ENCODE measurements around the gene COQ10B.
"Not testable (repeated sequence)": the region's sequence is repeated elsewhere in the genome, so short reads cannot be mapped to it uniquely, and the experiment has no call there.

Gene COQ10B

DNA sequence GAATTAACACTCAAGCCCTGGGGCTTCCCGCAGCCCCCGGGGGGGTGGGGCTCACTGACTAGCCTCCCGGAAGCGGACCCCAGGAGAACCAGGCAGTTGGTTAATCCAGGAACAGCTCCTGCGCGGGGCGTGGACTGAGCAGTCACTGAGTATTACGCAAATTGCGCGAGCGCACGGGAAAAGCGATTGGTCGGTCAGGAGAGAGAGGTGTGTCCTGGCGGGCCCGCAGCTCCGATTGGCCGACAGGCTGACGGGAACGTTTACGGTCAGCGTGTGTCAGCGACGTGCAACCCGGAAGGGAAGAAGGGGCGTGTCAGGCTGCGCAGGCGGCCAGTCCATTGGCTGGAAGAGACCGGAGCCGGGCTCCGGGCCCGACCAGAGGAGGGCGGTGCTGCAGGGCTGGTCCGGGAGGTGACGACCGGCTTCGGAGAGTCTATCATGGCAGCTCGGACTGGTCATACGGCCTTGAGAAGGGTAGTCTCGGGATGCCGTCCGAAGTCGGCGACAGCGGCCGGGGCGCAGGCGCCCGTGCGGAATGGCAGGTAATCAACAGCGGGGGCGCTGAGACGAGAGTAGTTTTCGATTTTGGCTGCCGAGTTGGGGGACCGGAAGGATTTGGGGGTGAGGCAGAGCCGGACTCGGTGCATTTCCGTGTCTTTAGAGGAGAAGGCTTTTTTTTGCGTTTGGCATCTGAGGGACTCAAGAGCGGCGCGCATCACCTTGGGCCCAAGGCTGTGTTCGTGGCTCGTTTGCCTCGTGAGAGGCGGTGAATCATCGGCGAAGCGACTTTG, at the start of gene COQ10B:
Gene COQ10B, plus strand, starts transcription at position 430 of the 791 bp plus-strand sequence. Its CDS starts 9 bp downstream, at position 439.
- peaks cover 46% of the 10 kb centered on the region for H3K4me1 Mint-ChIP-seq
- H3K36me3 Mint-ChIP-seq, result peaks cover 5% of the 10 kb centered on the region
- no peaks in the 10 kb centered on the region for H3K27me3 Mint-ChIP-seq
- H3K9me3 Mint-ChIP-seq, result no peaks in the 10 kb centered on the region
- peak within 1 kb of the TSS; percentile 100 for H3K4me3 Mint-ChIP-seq
- H3K27ac Mint-ChIP-seq, result peak within 1 kb of the TSS; percentile 100

- Mint-ChIP-seq H3K4me3 (no peak overlapping the region), H3K27me3 (no peaks in the 10 kb centered on the region), H3K4me1 (no peaks in the 10 kb centered on the region), H3K27ac (no peak overlapping the region), H3K36me3 (peaks cover 21% of the 10 kb centered on the region), H3K9me3 (no peaks in the 10 kb centered on the region)
Measured at GRCh38 chr2:197405582-197405981, 47.8 kb upstream of the COQ10B start.

- no peaks in the 10 kb centered on the region for H3K9me3 Mint-ChIP-seq
- peak overlapping the region; percentile 66 for H3K27ac Mint-ChIP-seq
- H3K27me3 Mint-ChIP-seq, result no peaks in the 10 kb centered on the region
- peaks cover 14% of the 10 kb centered on the region for H3K4me1 Mint-ChIP-seq
- H3K4me3 Mint-ChIP-seq, result no peak overlapping the region
- peaks cover 11% of the 10 kb centered on the region for H3K36me3 Mint-ChIP-seq
Measured at GRCh38 chr2:197414039-197414438, 39.3 kb upstream of the COQ10B start.

DNA sequence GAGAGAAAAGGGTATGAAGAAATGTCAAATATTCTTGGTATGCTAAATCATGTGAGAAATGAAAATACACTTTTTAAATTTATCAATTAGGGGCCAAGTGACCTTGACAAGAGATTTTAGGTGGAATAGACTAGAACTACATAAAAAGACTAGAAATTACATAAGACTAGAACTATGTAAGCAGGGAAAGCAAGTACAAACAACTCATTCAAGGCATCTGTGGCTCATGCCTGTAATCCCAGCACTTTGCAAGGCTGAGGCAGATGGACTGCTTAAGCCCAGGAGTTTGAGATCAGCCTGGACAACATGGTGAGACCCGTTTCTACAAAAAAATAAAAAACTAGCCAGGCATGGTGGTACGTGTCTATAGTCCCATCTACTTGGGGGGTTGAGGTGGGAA, 38.8 kb upstream of the COQ10B start:
- Mint-ChIP-seq H3K27ac (peak overlapping the region; percentile 66), H3K27me3 (no peaks in the 10 kb centered on the region), H3K4me3 (no peak overlapping the region), H3K9me3 (no peaks in the 10 kb centered on the region), H3K4me1 (peaks cover 14% of the 10 kb centered on the region), H3K36me3 (peaks cover 11% of the 10 kb centered on the region)

GRCh38 chr2:197416268-197416667, 37.1 kb upstream of the COQ10B start:
- peaks cover 10% of the 10 kb centered on the region for H3K36me3 Mint-ChIP-seq
- H3K9me3 Mint-ChIP-seq, result no peaks in the 10 kb centered on the region
- no peak overlapping the region for H3K4me3 Mint-ChIP-seq
- H3K27ac Mint-ChIP-seq, result no peak overlapping the region
- peaks cover 25% of the 10 kb centered on the region for H3K4me1 Mint-ChIP-seq
- no peaks in the 10 kb centered on the region for H3K27me3 Mint-ChIP-seq

DNA sequence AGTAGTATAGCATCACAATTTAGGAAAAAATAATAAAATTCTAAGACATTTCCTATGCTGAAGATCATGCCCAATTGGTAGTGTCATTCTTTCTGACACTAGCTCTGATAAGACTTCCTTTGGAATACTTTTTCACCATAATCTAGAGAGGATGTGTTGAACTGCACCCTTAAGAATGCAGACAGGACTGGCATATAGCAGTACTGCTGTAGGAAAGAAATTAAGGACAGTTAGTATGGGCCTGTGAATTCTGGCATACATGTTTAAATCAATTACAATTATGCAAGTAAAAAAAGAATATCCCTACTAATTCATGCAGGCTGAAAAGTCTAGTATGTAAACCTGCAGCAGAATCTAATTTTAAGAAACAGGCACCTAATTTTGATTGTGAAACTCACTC, 33.9 kb upstream of the COQ10B start:
- H3K4me1 Mint-ChIP-seq, result peaks cover 40% of the 10 kb centered on the region
- H3K36me3 Mint-ChIP-seq, result peaks cover 8% of the 10 kb centered on the region
- H3K4me3 Mint-ChIP-seq, result no peak overlapping the region
- no peaks in the 10 kb centered on the region for H3K9me3 Mint-ChIP-seq
- no peaks in the 10 kb centered on the region for H3K27me3 Mint-ChIP-seq
- H3K27ac Mint-ChIP-seq, result no peak overlapping the region

- Mint-ChIP-seq H3K9me3 (no peaks in the 10 kb centered on the region), H3K4me3 (no peak overlapping the region), H3K27me3 (no peaks in the 10 kb centered on the region), H3K4me1 (peaks cover 62% of the 10 kb centered on the region), H3K36me3 (peaks cover 2% of the 10 kb centered on the region), H3K27ac (no peak overlapping the region)
Measured at GRCh38 chr2:197423307-197423706, 30.0 kb upstream of the COQ10B start.

GRCh38 chr2:197425550-197425949, 27.8 kb upstream of the COQ10B start:
- peaks cover 6% of the 10 kb centered on the region for H3K36me3 Mint-ChIP-seq
- H3K9me3 Mint-ChIP-seq, result no peaks in the 10 kb centered on the region
- H3K4me1 Mint-ChIP-seq, result peaks cover 73% of the 10 kb centered on the region
- peak overlapping the region; percentile 89 for H3K27ac Mint-ChIP-seq
- H3K4me3 Mint-ChIP-seq, result peak overlapping the region; percentile 77
- H3K27me3 Mint-ChIP-seq, result no peaks in the 10 kb centered on the region

GRCh38 chr2:197426723-197427603, 26.4 kb upstream of the COQ10B start:
- peak overlapping the region; percentile 77 for H3K4me3 Mint-ChIP-seq
- H3K4me1 Mint-ChIP-seq, result peaks cover 80% of the 10 kb centered on the region
- no peaks in the 10 kb centered on the region for H3K9me3 Mint-ChIP-seq
- H3K27ac Mint-ChIP-seq, result peak overlapping the region; percentile 80
- H3K36me3 Mint-ChIP-seq, result peaks cover 6% of the 10 kb centered on the region
- no peaks in the 10 kb centered on the region for H3K27me3 Mint-ChIP-seq

DNA sequence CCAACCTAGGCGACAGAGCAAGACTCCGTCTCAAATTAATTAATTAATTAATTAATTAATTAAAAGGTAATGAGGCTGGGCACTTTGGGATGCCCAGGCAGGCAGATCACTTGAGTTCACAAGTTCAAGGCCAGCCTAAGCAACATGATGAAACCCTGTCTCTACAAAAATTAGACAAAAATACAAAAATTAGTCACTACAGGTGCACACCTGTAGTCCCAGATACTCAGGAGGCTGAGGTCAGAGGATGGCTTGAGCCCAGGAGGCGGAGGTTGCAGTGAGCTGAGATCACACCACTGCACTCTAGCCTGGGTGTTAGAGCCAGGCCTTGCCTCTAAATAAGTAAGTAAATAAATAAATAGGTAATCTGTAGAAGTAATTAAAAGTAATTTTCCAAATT, 25.4 kb upstream of the COQ10B start:
- peaks cover 6% of the 10 kb centered on the region for H3K36me3 Mint-ChIP-seq
- no peak overlapping the region for H3K4me3 Mint-ChIP-seq
- H3K4me1 Mint-ChIP-seq, result peaks cover 88% of the 10 kb centered on the region
- H3K9me3 Mint-ChIP-seq, result no peaks in the 10 kb centered on the region
- no peaks in the 10 kb centered on the region for H3K27me3 Mint-ChIP-seq
- H3K27ac Mint-ChIP-seq, result no peak overlapping the region

DNA sequence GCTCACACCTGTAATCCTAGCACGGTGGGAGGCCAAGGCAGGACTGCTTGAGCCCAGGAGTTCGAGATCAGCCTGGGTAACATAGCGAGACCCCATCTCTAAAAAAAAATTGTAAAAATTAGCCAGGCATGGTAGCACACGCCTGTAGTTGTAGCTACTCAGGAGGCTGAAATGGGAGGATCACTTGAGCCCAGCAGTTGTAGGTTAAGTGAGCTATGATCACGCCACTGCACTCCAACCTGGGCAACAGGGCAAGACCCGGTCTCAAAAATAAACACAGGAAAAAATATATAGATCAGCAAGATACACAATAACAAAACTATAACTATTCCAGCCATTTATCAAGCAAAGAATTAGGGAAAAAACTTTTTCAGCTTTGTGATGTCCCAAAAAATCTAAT, 21.5 kb upstream of the COQ10B start:
- no peaks in the 10 kb centered on the region for H3K27me3 Mint-ChIP-seq
- H3K36me3 Mint-ChIP-seq, result peaks cover 16% of the 10 kb centered on the region
- H3K27ac Mint-ChIP-seq, result no peak overlapping the region
- H3K9me3 Mint-ChIP-seq, result no peaks in the 10 kb centered on the region
- peaks cover 73% of the 10 kb centered on the region for H3K4me1 Mint-ChIP-seq
- H3K4me3 Mint-ChIP-seq, result peak overlapping the region; percentile 100

DNA sequence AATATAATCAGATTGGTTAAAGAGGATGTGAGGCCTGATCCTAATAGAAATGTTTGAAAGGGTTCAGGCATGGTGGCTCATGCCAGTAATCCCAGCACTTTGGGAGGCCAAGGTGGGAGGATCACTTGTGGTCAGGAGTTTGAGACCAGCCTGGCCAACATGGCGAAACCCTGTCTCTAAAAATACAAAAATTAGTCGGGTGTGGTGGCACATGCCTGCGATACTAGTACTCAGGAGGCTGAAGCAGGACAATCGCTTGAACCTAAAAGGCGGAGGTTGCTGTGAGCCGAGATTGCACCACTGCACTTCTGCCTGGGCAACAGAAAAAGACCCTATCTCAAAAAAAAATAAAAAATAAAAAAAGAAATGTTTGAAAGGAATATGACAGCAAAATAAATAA, 20.8 kb upstream of the COQ10B start:
- H3K27me3 Mint-ChIP-seq, H3K9me3 Mint-ChIP-seq: not testable (repeated sequence)
- Mint-ChIP-seq H3K36me3 (peaks cover 16% of the 10 kb centered on the region), H3K4me3 (peak overlapping the region; percentile 100), H3K27ac (peak overlapping the region; percentile 17), H3K4me1 (peaks cover 67% of the 10 kb centered on the region)

- Mint-ChIP-seq H3K4me1 (peaks cover 56% of the 10 kb centered on the region), H3K27me3 (no peaks in the 10 kb centered on the region), H3K9me3 (no peaks in the 10 kb centered on the region), H3K27ac (peak overlapping the region; percentile 100), H3K4me3 (peak overlapping the region; percentile 100), H3K36me3 (peaks cover 16% of the 10 kb centered on the region)
Measured at GRCh38 chr2:197433780-197434438, 19.4 kb upstream of the COQ10B start.

DNA sequence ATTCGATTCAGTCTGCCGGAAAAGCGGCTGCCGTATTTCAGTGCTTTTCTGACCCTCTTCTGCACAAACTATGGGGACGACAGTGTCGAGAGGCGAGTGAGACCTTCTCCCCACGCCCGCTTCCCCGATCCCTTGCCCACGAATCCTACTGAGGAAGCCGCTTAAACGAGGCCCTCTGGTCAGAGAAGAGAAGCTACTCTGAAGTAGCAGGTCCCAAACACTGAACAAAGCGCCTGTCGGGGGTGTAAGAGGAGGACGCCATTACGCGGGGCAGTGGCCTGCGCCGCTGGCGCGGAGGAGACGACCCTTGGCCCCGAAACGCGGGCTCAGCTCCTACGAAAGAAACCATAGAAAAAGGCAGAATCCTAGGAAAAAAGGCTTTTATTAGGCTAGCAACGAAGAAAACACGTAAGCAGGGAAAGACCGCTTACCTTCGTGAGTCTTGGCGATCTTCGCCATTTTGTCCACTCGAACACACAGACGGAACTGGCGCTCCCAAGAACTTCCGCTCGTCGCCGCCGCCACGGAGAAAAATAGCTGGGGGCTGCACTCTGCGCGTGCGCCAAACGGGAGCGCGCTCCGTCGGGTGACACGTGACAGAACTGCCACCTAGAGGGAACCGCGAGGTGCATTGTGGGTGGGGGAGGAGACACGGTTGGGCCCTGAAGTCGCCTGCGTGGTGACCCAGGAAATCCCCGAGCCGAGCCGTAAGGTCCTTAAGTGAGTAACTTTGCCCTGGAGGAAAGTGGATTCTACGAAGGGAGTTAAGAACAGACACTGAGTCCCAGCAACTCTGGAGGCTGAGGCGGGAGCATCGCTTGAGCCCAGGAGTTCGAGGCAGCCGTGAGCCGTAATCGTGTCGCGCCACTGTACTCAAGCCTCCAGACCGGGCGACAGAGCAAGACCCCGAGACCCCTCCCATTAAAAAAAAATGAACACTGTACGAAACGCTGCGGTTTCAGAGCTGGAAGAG, 18.5 kb upstream of the COQ10B start, which contains the start of gene SF3B1:
Gene SF3B1, minus strand, starts transcription at position 488 of the 973 bp plus-strand sequence. Its CDS starts 29 bp downstream, at position 459.
- peaks cover 13% of the 10 kb centered on the region for H3K36me3 Mint-ChIP-seq

More for the DNA sequence above, 18.5 kb upstream of the COQ10B start, which contains the start of gene SF3B1:
- Mint-ChIP-seq H3K9me3 (no peaks in the 10 kb centered on the region), H3K27me3 (no peaks in the 10 kb centered on the region), H3K27ac (peak within 1 kb of the TSS; percentile 100), H3K4me1 (peaks cover 49% of the 10 kb centered on the region), H3K4me3 (peak within 1 kb of the TSS; percentile 100)

Data from activated naive CD4-positive, alpha-beta T cell treated with anti-CD3 and anti-CD28 coated beads, Interleukin-2, amount 50 U/mL, for 24 hours (primary cell).